ENCODE data around the gene SKIC2. TPM values are rescaled to one million over a fixed set of nuclear protein-coding genes. Genes with fewer than 3 reads are reported as not detected.
"Not testable (repeated sequence)": the region's sequence is repeated elsewhere in the genome, so short reads cannot be mapped to it uniquely, and the experiment has no call there.

The SKIC2 gene
- total RNA-seq, 1 donor from 2014 or later = 49.1 TPM

DNA sequence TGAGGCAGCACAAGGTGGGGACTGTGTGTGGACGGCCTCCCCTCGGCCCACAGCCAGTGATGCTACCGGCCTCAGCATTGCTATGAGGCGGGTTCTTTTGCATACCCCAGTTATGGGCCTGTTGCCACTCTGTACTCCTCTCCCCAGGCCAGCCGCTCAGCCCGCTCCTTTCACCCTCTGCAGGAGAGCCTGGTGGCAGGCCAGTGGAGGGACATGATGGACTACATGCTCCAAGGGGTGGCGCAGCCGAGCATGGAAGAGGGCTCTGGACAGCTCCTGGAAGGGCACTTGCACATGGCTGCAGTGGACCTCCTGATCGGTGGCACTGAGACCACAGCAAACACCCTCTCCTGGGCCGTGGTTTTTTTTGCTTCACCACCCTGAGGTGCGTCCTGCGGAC, 48.1 kb downstream of the SKIC2 start:
- not testable (repeated sequence) for DNase-seq (ENCODE audit: low read depth); H3K36me3 ChIP-seq (ENCODE audit: control insufficient read depth, insufficient read depth, low read length); H3K27me3 ChIP-seq (ENCODE audit: control insufficient read depth, insufficient read depth, low read length); H3K4me3 ChIP-seq (ENCODE audit: low read depth, low read length)

DNA sequence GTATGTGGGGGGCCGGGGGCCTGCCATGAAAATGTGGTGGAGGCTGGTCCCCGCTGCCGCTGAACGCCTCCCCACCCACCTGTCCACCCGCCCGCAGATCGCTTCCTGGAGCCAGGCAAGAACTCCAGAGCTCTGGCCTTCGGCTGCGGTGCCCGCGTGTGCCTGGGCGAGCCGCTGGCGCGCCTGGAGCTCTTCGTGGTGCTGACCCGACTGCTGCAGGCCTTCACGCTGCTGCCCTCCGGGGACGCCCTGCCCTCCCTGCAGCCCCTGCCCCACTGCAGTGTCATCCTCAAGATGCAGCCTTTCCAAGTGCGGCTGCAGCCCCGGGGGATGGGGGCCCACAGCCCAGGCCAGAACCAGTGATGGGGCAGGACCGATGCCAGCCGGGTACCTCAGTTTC, 49.1 kb downstream of the SKIC2 start:
- H3K4me3 ChIP-seq (ENCODE audit: low read depth, low read length); H3K36me3 ChIP-seq (ENCODE audit: control insufficient read depth, insufficient read depth, low read length); H3K27me3 ChIP-seq (ENCODE audit: control insufficient read depth, insufficient read depth, low read length); DNase-seq (ENCODE audit: low read depth): not testable (repeated sequence)

DNA sequence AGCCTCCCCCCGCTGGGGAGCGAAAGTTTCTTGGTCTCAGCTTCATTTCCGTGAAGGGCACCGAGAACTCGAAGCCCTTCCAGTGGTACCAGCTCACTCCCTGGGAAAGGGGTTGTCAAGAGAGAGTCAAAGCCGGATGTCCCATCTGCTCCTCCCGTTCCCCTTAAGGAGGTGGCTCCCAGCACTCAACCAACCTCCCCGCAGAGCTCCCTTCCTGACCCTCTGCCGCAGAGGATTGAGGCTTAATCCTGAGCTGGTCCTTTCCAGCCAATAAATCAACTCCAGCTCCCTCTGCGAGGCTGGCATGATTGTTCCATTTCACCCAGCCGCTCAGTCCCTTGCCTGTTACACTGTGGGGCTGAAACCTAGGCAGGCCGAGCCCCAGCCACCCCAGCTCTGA, 49.6 kb downstream of the SKIC2 start:
- H3K27me3 ChIP-seq (ENCODE audit: control insufficient read depth, insufficient read depth, low read length); H3K4me3 ChIP-seq (ENCODE audit: low read depth, low read length); H3K36me3 ChIP-seq (ENCODE audit: control insufficient read depth, insufficient read depth, low read length); DNase-seq (ENCODE audit: low read depth): not testable (repeated sequence)

DNA sequence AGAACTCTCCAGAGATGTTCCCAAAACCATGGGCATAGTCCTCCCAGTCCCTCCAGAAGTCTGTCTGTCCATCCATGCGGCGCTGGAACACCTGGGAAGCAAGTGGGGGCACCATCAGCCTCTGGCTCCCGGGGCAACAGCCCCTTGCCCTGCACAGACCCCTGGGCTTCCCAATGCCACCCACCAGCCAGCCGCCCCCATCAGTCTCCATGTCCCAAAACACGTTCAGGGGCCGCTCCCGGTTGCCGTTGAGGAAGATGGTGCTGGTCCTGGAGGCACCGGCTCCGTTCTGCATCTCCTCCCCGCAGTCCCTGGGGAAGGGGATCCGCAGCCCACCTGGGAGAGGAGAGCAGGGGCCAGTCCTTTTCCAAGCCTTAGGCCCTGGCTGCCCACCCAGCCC, 50.6 kb downstream of the SKIC2 start:
- DNase-seq (ENCODE audit: low read depth); H3K4me3 ChIP-seq (ENCODE audit: low read depth, low read length); H3K36me3 ChIP-seq (ENCODE audit: control insufficient read depth, insufficient read depth, low read length); H3K27me3 ChIP-seq (ENCODE audit: control insufficient read depth, insufficient read depth, low read length): not testable (repeated sequence)

DNA sequence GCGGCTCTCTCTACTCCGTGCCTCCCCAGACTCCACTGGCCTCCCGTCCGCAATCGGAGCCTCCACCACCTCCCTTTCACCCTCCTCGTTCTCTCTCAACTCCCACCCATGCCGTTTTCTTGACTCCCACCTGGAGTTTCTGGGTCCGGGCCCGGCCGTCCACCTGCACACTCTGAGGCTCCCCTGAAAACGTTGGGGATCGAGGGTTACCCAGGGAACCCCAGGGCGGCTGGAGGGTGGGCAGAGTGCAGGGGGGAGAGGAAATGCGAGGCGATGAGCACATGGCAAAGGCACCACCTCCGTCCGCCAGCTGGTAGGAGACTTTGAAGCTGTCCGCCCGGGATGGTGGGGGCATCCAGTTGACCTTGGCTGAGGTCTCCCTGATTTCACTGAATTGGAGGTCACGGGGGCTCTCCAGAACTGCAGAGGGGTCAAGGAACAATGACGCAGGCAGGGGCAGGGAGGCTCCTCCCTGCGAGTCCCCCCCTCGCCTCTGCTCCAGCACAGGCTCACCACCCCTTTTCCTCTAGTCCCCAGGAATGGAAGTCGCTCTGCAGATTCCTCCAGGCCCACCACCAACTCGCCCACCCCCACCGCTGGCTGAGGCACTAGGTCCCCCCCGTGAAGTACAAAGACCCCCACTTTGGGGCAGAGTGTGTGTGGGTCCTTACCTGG, 52.0 kb downstream of the SKIC2 start:
- not testable (repeated sequence) for H3K4me3 ChIP-seq (ENCODE audit: low read depth, low read length); H3K27me3 ChIP-seq (ENCODE audit: control insufficient read depth, insufficient read depth, low read length); H3K36me3 ChIP-seq (ENCODE audit: control insufficient read depth, insufficient read depth, low read length); DNase-seq (ENCODE audit: low read depth)

DNA sequence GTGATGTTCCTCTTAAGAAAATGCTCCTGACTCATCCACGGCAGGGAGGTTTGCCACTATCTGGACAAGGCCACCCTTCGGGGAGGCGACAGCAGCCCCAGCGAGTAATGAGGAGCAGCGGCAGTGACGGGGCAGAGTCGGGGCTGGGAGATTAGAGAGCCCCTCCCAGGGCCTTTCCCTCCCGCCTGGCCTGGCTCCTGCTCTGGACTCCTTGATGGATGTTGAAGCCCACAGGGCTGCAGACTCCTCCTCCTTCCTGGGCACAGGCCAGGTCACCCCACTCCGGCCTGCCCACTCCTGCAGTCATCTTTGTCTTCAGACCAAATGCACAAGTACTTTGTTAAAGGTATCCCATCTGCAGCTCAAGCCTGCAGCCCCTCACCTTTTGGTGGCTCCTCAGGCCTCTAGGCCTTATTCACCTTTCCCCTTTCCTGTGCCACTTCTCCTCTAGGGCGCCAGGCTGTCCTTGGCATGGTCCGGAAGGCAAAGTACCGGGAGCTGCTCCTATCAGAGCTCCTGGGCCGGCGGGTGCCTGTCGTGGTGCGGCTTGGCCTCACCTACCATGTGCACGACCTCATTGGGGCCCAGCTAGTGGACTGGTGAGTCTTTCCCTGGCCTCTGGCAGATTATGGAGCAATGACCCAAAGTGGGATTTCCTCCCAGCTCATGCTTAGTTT, 54.1 kb downstream of the SKIC2 start:
- DNase-seq (ENCODE audit: low read depth); H3K4me3 ChIP-seq (ENCODE audit: low read depth, low read length): not testable (repeated sequence)

DNA sequence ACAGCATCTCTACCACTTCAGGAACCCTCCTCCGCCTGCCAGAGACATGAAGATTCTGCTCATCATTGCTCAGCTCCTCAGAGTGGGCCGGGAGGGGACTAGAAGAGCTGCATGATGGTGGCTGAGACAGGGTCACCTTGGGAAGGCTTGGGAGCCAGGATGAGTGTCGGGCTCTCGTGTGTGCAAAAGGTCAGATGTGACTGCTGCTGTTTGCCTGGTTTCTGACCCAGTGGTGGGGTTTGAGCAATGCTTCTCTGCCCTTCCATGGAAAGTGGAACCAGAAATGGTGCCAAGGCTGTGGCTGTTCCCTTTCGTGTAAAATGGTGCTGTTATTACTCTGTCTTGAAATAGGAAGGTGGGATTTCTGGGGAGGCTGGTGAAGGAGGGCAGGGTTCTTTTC, 54.8 kb downstream of the SKIC2 start:
- not testable (repeated sequence) for H3K27me3 ChIP-seq (ENCODE audit: control insufficient read depth, insufficient read depth, low read length); DNase-seq (ENCODE audit: low read depth); H3K36me3 ChIP-seq (ENCODE audit: control insufficient read depth, insufficient read depth, low read length); H3K4me3 ChIP-seq (ENCODE audit: low read depth, low read length)

More for the DNA sequence above, 54.1 kb downstream of the SKIC2 start:
- not testable (repeated sequence) for H3K27me3 ChIP-seq (ENCODE audit: control insufficient read depth, insufficient read depth, low read length); H3K36me3 ChIP-seq (ENCODE audit: control insufficient read depth, insufficient read depth, low read length)

DNA sequence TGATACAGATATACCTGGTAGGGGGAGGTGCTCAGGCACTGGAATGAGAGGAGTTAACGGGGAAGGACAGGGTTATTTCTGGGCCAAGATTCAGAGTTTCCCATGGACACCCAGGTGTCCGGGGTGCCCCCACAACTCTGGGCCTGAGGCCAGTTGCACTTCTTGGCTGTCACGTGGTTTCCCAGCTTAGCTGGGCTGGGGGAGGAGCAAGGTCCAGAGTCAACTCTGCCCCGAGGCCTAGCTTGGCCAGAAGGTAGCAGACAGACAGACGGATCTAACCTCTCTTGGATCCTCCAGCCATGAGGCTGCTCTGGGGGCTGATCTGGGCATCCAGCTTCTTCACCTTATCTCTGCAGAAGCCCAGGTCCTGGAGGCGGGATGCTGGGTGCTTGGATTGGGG, 55.6 kb downstream of the SKIC2 start, which contains the start of gene C4B:
Gene C4B, plus strand, starts transcription at position 249 of the 400 bp plus-strand sequence. Its CDS starts 51 bp downstream, at position 300.
- not testable (repeated sequence) for DNase-seq (ENCODE audit: low read depth); H3K4me3 ChIP-seq (ENCODE audit: low read depth, low read length); H3K36me3 ChIP-seq (ENCODE audit: control insufficient read depth, insufficient read depth, low read length); H3K27me3 ChIP-seq (ENCODE audit: control insufficient read depth, insufficient read depth, low read length)

Other genes with a start within 250 kb of the SKIC2 start
- gene LY6G6D, start 243.8 kb upstream of the SKIC2 start, total RNA-seq = not detected in 2 replicates
- gene LY6G6C, start 237.4 kb upstream of the SKIC2 start, total RNA-seq = not detected in 2 replicates
- gene MPIG6B, start 235.8 kb upstream of the SKIC2 start, total RNA-seq = 0.29 TPM in 1 of 2 replicates, not detected in the other
- 91.5 and 106 TPM in 2 replicates for gene DDAH2, start 229.9 kb upstream of the SKIC2 start, total RNA-seq
- gene CLIC1, start 222.6 kb upstream of the SKIC2 start, total RNA-seq = 494 and 498 TPM in 2 replicates
- 8.9 and 13.1 TPM in 2 replicates for gene MSH5, start 219.2 kb upstream of the SKIC2 start, total RNA-seq
- gene SAPCD1, start 196.5 kb upstream of the SKIC2 start, total RNA-seq = 1.1 and 2.2 TPM in 2 replicates
- gene VWA7, start 181.8 kb upstream of the SKIC2 start, total RNA-seq = 1.5 and 3.1 TPM in 2 replicates
- gene VARS1, start 163.4 kb upstream of the SKIC2 start, total RNA-seq = 165 and 181 TPM in 2 replicates
- 78.6 and 89.0 TPM in 2 replicates for gene LSM2, start 152.2 kb upstream of the SKIC2 start, total RNA-seq
- gene HSPA1L, start 143.9 kb upstream of the SKIC2 start, total RNA-seq = 0.46 and 1.1 TPM in 2 replicates
- gene HSPA1A, start 143.6 kb upstream of the SKIC2 start, total RNA-seq = 54.6 and 67.0 TPM in 2 replicates
- gene HSPA1B, start 131.4 kb upstream of the SKIC2 start, total RNA-seq = 68.3 and 79.1 TPM in 2 replicates
- 142 and 152 TPM in 2 replicates for gene NEU1, start 96.4 kb upstream of the SKIC2 start, total RNA-seq
- gene SLC44A4, start 80.2 kb upstream of the SKIC2 start, total RNA-seq = 17.7 and 26.1 TPM in 2 replicates
- gene EHMT2, start 61.5 kb upstream of the SKIC2 start, total RNA-seq = 55.7 and 59.3 TPM in 2 replicates
- gene ZBTB12, start 57.1 kb upstream of the SKIC2 start, total RNA-seq = 3.0 and 4.9 TPM in 2 replicates
- 0.07 and 0.63 TPM in 2 replicates for gene C2, start 31.5 kb upstream of the SKIC2 start, total RNA-seq
- 1.9 and 13.8 TPM in 2 replicates for gene CFB, start 13.1 kb upstream of the SKIC2 start, total RNA-seq
- 123 and 140 TPM in 2 replicates for gene NELFE, start 204 bp upstream of the SKIC2 start, total RNA-seq
- 28.1 and 30.6 TPM in 2 replicates for gene DXO, start 13.0 kb downstream of the SKIC2 start, total RNA-seq
- 1.8 and 3.2 TPM in 2 replicates for gene C4A, start 22.9 kb downstream of the SKIC2 start, total RNA-seq
- gene C4B, start 55.6 kb downstream of the SKIC2 start, total RNA-seq = 2.3 and 4.4 TPM in 2 replicates
- gene CYP21A2, start 79.2 kb downstream of the SKIC2 start, total RNA-seq = 1.1 TPM in 1 of 2 replicates, not detected in the other
- gene TNXB, start 150.2 kb downstream of the SKIC2 start, total RNA-seq = 0.34 and 0.38 TPM in 2 replicates
- gene ATF6B, start 169.1 kb downstream of the SKIC2 start, total RNA-seq = 42.5 and 47.0 TPM in 2 replicates
- 4.6 and 5.3 TPM in 2 replicates for gene FKBPL, start 171.1 kb downstream of the SKIC2 start, total RNA-seq
- 0.27 TPM in 1 of 2 replicates, not detected in the other for gene PRRT1, start 192.8 kb downstream of the SKIC2 start, total RNA-seq
- gene PPT2, start 195.0 kb downstream of the SKIC2 start, total RNA-seq = 12.9 and 20.5 TPM in 2 replicates
- gene EGFL8, start 205.4 kb downstream of the SKIC2 start, total RNA-seq = 2.6 and 5.1 TPM in 2 replicates
- gene AGPAT1, start 216.9 kb downstream of the SKIC2 start, total RNA-seq = 57.2 and 62.3 TPM in 2 replicates
- 76.8 and 90.1 TPM in 2 replicates for gene RNF5, start 219.2 kb downstream of the SKIC2 start, total RNA-seq
- gene AGER, start 225.1 kb downstream of the SKIC2 start, total RNA-seq = 0.25 and 2.7 TPM in 2 replicates
- 37.5 and 40.7 TPM in 2 replicates for gene PBX2, start 231.0 kb downstream of the SKIC2 start, total RNA-seq
- 20.8 and 25.6 TPM in 2 replicates for gene GPSM3, start 233.5 kb downstream of the SKIC2 start, total RNA-seq